ENCODE results near the gene SCFD2.
A peak's percentile ranks its signal among the peaks of the same experiment; 100 is the strongest.

The SCFD2 gene

GRCh38 chr4:52912608-52913007 is 453.3 kb downstream of the SCFD2 start:
- DNase-seq: no peak

GRCh38 chr4:52911684-52912294 is 454.1 kb downstream of the SCFD2 start:
- DNase-seq: peak; percentile 65

- no peak for DNase-seq
Measured at GRCh38 chr4:52910115-52910514, 455.7 kb downstream of the SCFD2 start.

GRCh38 chr4:52907510-52907909 is 458.4 kb downstream of the SCFD2 start:
- no peak for DNase-seq

- DNase-seq: no peak
Measured at GRCh38 chr4:52904421-52904820, 461.4 kb downstream of the SCFD2 start.

GRCh38 chr4:52903273-52903672 is 462.6 kb downstream of the SCFD2 start:
- peak; percentile 18 for DNase-seq

GRCh38 chr4:52894443-52894842 is 471.4 kb downstream of the SCFD2 start:
- no peak for DNase-seq

GRCh38 chr4:52892880-52893279 is 473.0 kb downstream of the SCFD2 start:
- no peak for DNase-seq

GRCh38 chr4:52891743-52892142 is 474.1 kb downstream of the SCFD2 start:
- DNase-seq: peak; percentile 71

GRCh38 chr4:52890521-52890791 is 475.4 kb downstream of the SCFD2 start:
- no peak for DNase-seq

- no peak for DNase-seq
Measured at GRCh38 chr4:52889778-52890520, 475.9 kb downstream of the SCFD2 start.

GRCh38 chr4:52889354-52889753 is 476.5 kb downstream of the SCFD2 start:
- DNase-seq: no peak

GRCh38 chr4:52884994-52885393 is 480.9 kb downstream of the SCFD2 start:
- DNase-seq: no peak

- no peak for DNase-seq
Measured at GRCh38 chr4:52883707-52884669, 481.9 kb downstream of the SCFD2 start.

GRCh38 chr4:52883183-52883621 is 482.7 kb downstream of the SCFD2 start:
- no peak for DNase-seq

- no peak for DNase-seq
Measured at GRCh38 chr4:52880994-52881393, 484.9 kb downstream of the SCFD2 start.

- no peak for DNase-seq
Measured at GRCh38 chr4:52879471-52879870, 486.4 kb downstream of the SCFD2 start.

GRCh38 chr4:52877694-52878093 is 488.2 kb downstream of the SCFD2 start:
- DNase-seq: no peak

GRCh38 chr4:52877036-52877435 is 488.8 kb downstream of the SCFD2 start:
- no peak for DNase-seq

GRCh38 chr4:52876069-52876468 is 489.8 kb downstream of the SCFD2 start:
- peak; percentile 56 for DNase-seq

GRCh38 chr4:52874948-52875347 is 490.9 kb downstream of the SCFD2 start:
- no peak for DNase-seq

- DNase-seq: no peak
Measured at GRCh38 chr4:52873861-52874343, 492.0 kb downstream of the SCFD2 start.

- no peak for DNase-seq
Measured at GRCh38 chr4:52873191-52873590, 492.7 kb downstream of the SCFD2 start.

- DNase-seq: no peak
Measured at GRCh38 chr4:52870225-52870624, 495.6 kb downstream of the SCFD2 start.
